AG09309 (cell line): ENCODE results near the gene BCKDK.
A peak's percentile ranks its signal among the peaks of the same experiment; 100 is the strongest.

ENCODE experiments used
- DNase-seq: peaks from one replicate; pipeline ENCODE4 v3.0.0-alpha.2; 2010; ENCODE audit warnings: low read depth
- H3K4me3 ChIP-seq: 2 replicates; pipeline ENCODE4 v1.5.1; 2011; ENCODE audit warnings: mild to moderate bottlenecking, low read depth, low read length, moderate library complexity; ENCODE audit not compliant: control insufficient read depth
- TF ChIP-seq, protein P1 (sequence below): IDR thresholded peaks from 2 replicates; pipeline ENCODE4 v1.5.1; 2011; ENCODE audit warnings: mild to moderate bottlenecking, low read depth, low read length, inconsistent platforms; ENCODE audit not compliant: insufficient read depth, control insufficient read depth; ENCODE audit errors: missing control alignments

Gene BCKDK

DNA sequence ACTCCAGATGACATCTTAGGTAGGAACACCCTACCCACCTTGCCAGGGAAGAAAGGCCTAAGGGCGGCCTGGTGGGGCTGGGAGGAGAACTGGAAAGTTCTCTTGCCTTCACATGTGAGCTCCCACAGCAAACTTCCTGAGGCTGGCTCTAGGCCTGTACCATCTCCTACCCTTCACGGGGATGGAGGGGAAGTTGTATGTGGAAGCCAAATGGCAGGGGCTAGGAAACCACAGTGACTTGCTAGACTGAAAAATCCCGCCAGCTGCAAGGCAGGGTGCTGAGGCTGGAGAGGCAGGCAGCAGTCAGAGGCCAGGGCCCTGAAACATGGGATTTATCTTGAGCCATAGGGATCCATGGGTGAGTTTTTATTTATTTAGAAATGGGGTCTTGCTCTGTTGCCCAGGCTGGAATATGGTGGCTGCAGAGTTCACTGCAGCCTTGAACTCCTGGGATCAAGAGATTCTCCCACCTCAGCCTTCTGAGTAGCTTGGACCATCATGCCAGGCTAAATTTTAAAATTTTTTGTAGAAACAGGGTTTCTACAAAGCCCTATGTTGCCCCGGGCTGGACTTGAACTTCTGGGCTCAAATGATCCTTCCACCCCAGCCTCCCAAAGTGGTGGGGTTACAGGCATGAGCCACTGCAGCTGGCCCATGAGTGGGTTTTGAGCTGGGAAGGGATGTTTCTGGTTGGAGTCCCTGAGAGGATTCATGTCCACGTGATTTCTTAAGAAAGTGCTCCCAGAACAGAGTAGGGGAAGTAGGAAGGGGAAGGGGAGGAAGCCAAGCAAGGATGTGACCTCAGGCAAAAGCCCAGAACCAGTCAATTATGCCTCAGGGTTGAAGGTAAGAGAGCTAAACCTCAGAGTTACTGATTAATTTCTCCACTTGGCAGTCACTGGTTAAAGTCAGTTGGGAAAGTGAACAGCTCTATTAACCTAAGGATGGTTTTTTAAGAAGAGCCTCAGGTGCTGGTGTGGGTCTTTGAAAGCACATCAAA, 5.2 kb downstream of the BCKDK start:
- H3K4me3 ChIP-seq, result no peak overlapping the region
- TF ChIP-seq, protein P1, sequence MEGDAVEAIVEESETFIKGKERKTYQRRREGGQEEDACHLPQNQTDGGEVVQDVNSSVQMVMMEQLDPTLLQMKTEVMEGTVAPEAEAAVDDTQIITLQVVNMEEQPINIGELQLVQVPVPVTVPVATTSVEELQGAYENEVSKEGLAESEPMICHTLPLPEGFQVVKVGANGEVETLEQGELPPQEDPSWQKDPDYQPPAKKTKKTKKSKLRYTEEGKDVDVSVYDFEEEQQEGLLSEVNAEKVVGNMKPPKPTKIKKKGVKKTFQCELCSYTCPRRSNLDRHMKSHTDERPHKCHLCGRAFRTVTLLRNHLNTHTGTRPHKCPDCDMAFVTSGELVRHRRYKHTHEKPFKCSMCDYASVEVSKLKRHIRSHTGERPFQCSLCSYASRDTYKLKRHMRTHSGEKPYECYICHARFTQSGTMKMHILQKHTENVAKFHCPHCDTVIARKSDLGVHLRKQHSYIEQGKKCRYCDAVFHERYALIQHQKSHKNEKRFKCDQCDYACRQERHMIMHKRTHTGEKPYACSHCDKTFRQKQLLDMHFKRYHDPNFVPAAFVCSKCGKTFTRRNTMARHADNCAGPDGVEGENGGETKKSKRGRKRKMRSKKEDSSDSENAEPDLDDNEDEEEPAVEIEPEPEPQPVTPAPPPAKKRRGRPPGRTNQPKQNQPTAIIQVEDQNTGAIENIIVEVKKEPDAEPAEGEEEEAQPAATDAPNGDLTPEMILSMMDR, result no peak
- DNase-seq, result no peak

DNA sequence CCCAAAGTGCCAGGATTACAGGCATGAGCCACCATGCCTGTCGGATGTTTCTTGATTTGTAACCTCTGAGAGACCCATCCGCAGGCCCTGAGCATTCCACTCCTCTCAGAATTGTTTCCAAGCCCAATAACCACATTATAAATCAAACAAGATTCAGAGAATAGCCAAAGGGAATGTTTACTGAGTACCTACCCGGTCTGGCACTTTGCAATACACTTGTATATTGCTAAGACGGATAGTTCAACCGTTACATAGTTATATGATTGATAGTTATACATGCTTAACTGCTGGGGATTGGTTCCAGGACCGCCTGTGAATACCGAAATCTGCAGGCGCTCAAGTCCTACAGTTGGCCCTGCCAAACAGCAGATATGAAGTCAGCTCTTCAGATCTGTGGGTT, 6.3 kb downstream of the BCKDK start:
- DNase-seq, result no peak
- TF ChIP-seq, protein P1, result no peak
- H3K4me3 ChIP-seq, result no peak overlapping the region

DNA sequence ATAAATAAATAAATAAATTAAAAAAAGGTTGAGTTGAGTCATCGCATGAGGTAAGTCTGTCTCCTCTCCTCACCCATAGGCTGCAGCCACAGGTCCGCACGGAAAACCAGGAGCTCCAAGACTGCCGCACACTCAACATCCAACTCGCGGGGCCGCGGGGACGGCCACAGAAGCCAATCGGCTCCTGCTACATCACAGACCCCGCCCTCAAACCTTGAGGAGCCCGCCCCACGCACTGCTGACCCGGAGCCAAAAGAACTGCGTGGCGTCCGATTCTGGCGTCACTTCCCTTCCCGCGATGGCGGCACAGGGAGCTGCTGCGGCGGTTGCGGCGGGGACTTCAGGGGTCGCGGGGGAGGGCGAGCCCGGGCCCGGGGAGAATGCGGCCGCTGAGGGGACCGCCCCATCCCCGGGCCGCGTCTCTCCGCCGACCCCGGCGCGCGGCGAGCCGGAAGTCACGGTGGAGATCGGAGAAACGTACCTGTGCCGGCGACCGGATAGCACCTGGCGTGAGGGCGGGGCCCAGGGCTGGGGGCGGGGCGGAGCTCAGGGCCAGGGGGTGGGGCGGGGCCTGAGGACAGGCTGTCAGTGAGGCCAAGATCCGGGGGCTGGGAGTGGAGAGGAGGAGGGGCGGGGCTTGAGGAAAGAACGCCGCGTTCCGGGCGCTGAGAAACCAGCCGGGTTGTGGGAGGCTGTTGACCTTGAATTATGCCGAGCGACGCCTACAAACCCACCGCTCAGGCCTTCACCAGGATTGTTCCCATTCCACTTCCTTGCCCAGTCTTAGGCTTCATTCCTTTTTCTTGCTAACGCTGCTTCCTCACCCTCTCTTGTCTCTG, 9.4 kb downstream of the BCKDK start, which contains the start of gene KAT8:
Gene KAT8 (plus strand): TSS at position 281 of the 839 bp plus-strand sequence. CDS start 18 bp downstream, at position 299.
- TF ChIP-seq, protein P1, result no peak
- peak within 1 kb of the TSS; percentile 65 for H3K4me3 ChIP-seq
- peak; percentile 85 for DNase-seq

DNA sequence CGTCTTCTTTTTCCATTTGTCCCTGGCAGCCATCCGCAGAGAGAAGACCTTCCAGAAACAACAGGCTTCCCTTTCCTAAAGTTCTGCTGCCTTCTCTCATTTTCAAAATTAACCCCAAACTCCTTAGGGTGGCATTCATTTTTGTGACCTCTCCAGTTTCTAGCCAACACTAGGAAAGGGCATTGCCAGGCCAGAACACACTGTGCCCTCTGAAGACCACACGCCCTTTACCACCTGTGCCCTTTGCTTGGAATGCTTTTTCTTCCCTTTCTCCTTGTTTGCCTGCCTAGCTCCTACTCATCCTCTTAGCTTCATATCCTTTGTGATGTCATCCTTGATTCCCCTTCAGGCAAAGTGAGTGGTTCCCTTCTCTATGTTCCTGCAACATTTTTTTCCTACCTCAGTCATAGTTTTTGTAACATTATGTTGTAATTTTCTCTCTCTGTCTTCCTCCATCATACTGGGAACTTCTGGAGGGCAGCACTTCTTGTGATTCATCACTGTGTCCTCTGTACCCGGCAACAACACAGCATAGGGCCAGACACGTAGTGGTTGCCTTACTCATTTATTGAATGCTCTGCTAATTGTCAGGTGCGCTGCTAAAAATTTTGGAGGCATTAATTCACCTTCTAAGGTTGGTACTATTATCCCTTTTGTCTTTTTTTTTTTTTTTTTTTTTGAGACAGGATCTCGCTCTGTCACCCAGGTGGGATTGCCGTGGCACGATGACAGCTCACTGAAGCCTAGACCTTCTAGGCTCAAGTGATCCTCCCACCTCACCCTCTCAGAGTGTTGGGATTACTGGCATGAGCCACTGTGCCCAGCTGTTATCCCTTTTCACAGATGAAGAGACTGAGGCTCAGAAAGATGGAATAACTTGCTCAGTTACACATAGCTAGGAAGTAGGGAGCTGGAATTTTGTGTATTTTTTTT, 10.3 kb downstream of the BCKDK start:
- TF ChIP-seq, protein P1, result no peak
- H3K4me3 ChIP-seq, result peak overlapping the region; percentile 65
- peak; percentile 65 for DNase-seq

DNA sequence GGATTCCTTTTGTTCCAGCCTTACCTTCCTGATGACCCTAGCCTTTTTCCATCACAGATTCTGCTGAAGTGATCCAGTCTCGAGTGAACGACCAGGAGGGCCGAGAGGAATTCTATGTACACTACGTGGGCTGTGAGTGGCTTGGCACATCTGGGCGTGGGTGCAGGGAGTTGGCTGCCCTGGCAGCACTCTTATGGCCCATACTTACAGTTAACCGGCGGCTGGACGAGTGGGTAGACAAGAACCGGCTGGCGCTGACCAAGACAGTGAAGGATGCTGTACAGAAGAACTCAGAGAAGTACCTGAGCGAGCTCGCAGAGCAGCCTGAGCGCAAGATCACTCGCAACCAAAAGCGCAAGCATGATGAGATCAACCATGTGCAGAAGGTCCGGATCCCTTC, 11.9 kb downstream of the BCKDK start:
- H3K4me3 ChIP-seq, result no peak overlapping the region
- DNase-seq, result no peak
- TF ChIP-seq, protein P1, result no peak
